K562 (cell line): ENCODE results near the gene NT5C1A. TPM values are rescaled to one million over a fixed set of nuclear protein-coding genes. Genes with fewer than 3 reads are reported as not detected.
A peak's percentile ranks its signal among the peaks of the same experiment; 100 is the strongest.

Experiments
- EP300 ChIP-seq: IDR thresholded peaks from 2 replicates; pipeline ENCODE4 v1.6.1; 2012; ENCODE audit warnings: low read length, improper control_type of control experiment
- MAFF ChIP-seq: IDR thresholded peaks from 2 replicates; pipeline ENCODE4 v1.6.1; 2012; ENCODE audit warnings: low read length, improper control_type of control experiment
- NR1H2 ChIP-seq: sonication (generic); formaldehyde crosslinking; IDR thresholded peaks from 2 replicates; pipeline ENCODE4 v1.4.0; 2020; ENCODE audit warnings: mild to moderate bottlenecking, missing genetic modification reagents
- PHB2 ChIP-seq: fragments of 450-650 bp; IDR thresholded peaks from 2 replicates; pipeline ENCODE4 v1.6.1; 2017; ENCODE audit warnings: low read depth
- SRSF7 ChIP-seq: fragments of 200-400 bp; formaldehyde crosslinking; optimal IDR thresholded peaks from 2 replicates; pipeline ENCODE3; 2017; ENCODE audit warnings: mild to moderate bottlenecking, low read depth, low read length
- ZNF766 ChIP-seq: fragments of 200-800 bp; sonication (Bioruptor generic); conservative IDR thresholded peaks from 2 replicates; pipeline ENCODE4 v1.6.1; 2016; ENCODE audit warnings: missing genetic modification characterization, missing compliant biosample characterization
- polyA plus RNA-seq, 8 experiments: library from polyadenylated mRNA; depleted of rRNA in 4 of 8; stranded (reverse) in 5 of 8; unstranded in 3 of 8; fragments of >200 nt; fragmentation: Nextera tagmentation in 2 of 8; fragmentation: Illumina TruSeq in 1 of 8; extraction: Ambion mirVana in 2 of 8; extraction: Trizol in 1 of 8; gene quantifications; 2 replicates each; pipeline versions ENCODE4 v1.2.1 to v1.2.3, GENCODE V29; 2011 to 2014; ENCODE audit warnings: inconsistent platforms in 1 of 8, missing spikeins in 1 of 8
- total RNA-seq, 7 experiments: library from RNA; depleted of rRNA in 6 of 7; stranded (reverse); fragments of >200 nt in 6 of 7; fragmentation: Illumina TruSeq in 2 of 7; extraction: Trizol in 2 of 7; gene quantifications; 2 replicates each; pipeline versions ENCODE4 v1.2.1 to v1.2.3, GENCODE V29; 2011 to 2021; ENCODE audit warnings: low replicate concordance in 1 of 7
- TF ChIP-seq, protein P1 (sequence below), 2 experiments: IDR thresholded peaks; 2 replicates each; pipeline ENCODE4 v1.6.1; 2011; ENCODE audit warnings: borderline replicate concordance in 1 of 2, control low read depth in 1 of 2, low read depth in 1 of 2, low read length in 1 of 2, mild to moderate bottlenecking in 1 of 2, mixed read lengths in 1 of 2, moderate library complexity in 1 of 2; ENCODE audit not compliant: insufficient read depth in 1 of 2, insufficient read length in 1 of 2, poor library complexity in 1 of 2, severe bottlenecking in 1 of 2; ENCODE audit errors: extremely low read depth in 1 of 2
- TF ChIP-seq, protein P2 (sequence below), 2 experiments: fragments of 250-450 bp in 1 of 2; fragments of 450-650 bp in 1 of 2; sonication (Bioruptor Pico) in 1 of 2; IDR thresholded peaks; 2 replicates each; pipeline versions ENCODE4 v1.6.1 to v1.8.0; 2016 to 2021; ENCODE audit warnings: mild to moderate bottlenecking in 2 of 2, moderate library complexity in 2 of 2, missing compliant biosample characterization in 1 of 2, missing genetic modification characterization in 1 of 2
- TF ChIP-seq, protein P3 (sequence below): fragments of 450-650 bp; IDR thresholded peaks from 2 replicates; pipeline ENCODE4 v1.6.1; 2016; ENCODE audit warnings: low read depth
- TF ChIP-seq, protein P4 (sequence below): fragments of 200-800 bp; sonication (Bioruptor generic); IDR thresholded peaks from 2 replicates; pipeline ENCODE4 v1.6.1; 2016; ENCODE audit warnings: missing genetic modification characterization, missing compliant biosample characterization

NT5C1A gene
- total and polyA plus RNA-seq, 9 of the 15 experiments (the other 6 are each of a cell fraction or from before 2014, with no cell fraction given) = not detected

DNA sequence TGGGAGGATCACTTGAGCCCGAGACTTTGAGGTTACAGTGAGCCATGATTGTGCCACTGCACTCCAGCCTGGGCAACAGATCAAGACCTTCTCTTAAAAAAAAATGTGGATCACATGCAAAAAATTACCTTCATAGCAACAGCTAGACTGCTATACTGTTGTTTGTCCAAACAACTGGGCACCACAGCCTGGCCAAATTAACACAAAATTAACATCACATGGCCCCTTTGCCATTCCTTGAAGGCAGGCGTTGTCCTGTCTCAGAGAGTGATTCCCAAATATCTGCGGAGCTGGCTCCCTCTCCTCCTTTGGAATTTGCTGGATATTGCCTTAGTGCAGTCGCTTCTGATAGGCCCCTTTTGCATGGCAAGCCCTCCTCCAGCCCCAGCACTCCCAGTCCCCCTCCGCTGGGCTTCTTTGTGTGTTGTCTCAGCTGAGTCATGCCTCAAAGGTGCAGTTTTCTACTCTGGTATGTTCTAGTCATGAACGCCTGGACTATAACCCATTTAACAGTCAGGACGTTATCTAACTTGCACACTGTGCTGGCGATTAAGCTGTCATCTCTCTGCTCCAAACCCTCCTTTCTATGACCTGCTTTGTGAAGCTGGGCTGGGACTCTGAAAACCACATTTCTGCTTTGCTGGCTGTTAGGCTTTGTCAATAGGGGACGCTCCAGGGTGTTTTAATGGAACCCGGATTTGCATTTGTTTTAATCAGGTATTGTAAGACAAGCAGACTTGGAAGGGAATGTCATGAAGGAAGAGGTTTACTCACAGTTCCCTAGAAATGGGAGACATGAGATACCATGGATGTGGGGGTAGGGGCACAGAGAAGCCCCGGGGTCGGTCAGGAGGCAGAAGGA lies 39.4 kb upstream of the NT5C1A start (continued):
- TF ChIP-seq, protein P1, sequence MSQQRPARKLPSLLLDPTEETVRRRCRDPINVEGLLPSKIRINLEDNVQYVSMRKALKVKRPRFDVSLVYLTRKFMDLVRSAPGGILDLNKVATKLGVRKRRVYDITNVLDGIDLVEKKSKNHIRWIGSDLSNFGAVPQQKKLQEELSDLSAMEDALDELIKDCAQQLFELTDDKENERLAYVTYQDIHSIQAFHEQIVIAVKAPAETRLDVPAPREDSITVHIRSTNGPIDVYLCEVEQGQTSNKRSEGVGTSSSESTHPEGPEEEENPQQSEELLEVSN (IDR thresholded peaks at IDR 0.05; ENCODE audit: borderline replicate concordance in 1 of 2, extremely low read depth in 1 of 2, insufficient read depth in 1 of 2, insufficient read length in 1 of 2, low read depth in 1 of 2, low read length in 1 of 2, poor library complexity in 1 of 2, severe bottlenecking in 1 of 2) = peak; percentile 32 to 37
- TF ChIP-seq NR1H2 (CRISPR knock-in tag) = peak; percentile 46; the same call in 1 of the 2 replicates
- TF ChIP-seq, protein P2, sequence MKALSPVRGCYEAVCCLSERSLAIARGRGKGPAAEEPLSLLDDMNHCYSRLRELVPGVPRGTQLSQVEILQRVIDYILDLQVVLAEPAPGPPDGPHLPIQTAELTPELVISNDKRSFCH (CRISPR knock-in tag; IDR thresholded peaks at IDR 0.05) = no peak
- TF ChIP-seq, protein P2 (tag; IDR thresholded peaks at IDR 0.05) = peak; percentile 32; the same call in 1 of the 2 replicates
- TF ChIP-seq, protein P3, sequence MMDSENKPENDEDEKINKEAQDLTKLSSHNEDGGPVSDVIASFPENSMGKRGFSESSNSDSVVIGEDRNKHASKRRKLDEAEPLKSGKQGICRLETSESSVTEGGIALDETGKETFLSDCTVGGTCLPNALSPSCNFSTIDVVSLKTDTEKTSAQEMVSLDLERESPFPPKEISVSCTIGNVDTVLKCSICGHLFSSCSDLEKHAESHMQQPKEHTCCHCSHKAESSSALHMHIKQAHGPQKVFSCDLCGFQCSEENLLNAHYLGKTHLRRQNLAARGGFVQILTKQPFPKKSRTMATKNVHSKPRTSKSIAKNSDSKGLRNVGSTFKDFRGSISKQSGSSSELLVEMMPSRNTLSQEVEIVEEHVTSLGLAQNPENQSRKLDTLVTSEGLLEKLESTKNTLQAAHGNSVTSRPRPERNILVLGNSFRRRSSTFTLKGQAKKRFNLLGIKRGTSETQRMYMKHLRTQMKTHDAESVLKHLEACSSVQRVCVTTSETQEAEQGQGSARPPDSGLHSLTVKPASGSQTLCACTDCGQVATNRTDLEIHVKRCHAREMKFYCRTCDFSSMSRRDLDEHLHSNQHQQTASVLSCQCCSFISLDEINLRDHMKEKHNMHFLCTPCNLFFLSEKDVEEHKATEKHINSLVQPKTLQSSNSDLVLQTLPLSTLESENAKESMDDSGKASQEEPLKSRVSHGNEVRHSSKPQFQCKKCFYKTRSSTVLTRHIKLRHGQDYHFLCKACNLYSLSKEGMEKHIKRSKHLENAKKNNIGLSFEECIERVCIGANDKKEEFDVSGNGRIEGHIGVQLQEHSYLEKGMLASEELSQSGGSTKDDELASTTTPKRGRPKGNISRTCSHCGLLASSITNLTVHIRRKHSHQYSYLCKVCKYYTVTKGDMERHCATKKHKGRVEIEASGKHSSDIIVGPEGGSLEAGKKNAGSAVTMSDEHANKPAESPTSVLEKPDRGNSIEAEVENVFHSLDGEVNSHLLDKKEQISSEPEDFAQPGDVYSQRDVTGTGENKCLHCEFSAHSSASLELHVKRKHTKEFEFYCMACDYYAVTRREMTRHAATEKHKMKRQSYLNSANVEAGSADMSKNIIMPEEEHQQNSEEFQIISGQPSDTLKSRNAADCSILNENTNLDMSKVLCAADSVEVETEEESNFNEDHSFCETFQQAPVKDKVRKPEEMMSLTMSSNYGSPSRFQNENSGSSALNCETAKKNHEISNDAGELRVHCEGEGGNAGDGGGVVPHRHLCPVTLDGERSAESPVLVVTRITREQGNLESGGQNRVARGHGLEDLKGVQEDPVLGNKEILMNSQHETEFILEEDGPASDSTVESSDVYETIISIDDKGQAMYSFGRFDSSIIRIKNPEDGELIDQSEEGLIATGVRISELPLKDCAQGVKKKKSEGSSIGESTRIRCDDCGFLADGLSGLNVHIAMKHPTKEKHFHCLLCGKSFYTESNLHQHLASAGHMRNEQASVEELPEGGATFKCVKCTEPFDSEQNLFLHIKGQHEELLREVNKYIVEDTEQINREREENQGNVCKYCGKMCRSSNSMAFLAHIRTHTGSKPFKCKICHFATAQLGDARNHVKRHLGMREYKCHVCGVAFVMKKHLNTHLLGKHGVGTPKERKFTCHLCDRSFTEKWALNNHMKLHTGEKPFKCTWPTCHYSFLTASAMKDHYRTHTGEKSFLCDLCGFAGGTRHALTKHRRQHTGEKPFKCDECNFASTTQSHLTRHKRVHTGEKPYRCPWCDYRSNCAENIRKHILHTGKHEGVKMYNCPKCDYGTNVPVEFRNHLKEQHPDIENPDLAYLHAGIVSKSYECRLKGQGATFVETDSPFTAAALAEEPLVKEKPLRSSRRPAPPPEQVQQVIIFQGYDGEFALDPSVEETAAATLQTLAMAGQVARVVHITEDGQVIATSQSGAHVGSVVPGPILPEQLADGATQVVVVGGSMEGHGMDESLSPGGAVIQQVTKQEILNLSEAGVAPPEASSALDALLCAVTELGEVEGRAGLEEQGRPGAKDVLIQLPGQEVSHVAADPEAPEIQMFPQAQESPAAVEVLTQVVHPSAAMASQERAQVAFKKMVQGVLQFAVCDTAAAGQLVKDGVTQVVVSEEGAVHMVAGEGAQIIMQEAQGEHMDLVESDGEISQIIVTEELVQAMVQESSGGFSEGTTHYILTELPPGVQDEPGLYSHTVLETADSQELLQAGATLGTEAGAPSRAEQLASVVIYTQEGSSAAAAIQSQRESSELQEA = no peak
- TF ChIP-seq PHB2 = peak; percentile 73; the same call in 1 of the 2 replicates
- TF ChIP-seq SRSF7 = no peak
- TF ChIP-seq EP300 = peak; percentile 97
- peak; percentile 88 for TF ChIP-seq MAFF
- TF ChIP-seq ZNF766 (CRISPR knock-in tag) = peak; percentile 76; the same call in 1 of the 2 replicates
- TF ChIP-seq, protein P4, sequence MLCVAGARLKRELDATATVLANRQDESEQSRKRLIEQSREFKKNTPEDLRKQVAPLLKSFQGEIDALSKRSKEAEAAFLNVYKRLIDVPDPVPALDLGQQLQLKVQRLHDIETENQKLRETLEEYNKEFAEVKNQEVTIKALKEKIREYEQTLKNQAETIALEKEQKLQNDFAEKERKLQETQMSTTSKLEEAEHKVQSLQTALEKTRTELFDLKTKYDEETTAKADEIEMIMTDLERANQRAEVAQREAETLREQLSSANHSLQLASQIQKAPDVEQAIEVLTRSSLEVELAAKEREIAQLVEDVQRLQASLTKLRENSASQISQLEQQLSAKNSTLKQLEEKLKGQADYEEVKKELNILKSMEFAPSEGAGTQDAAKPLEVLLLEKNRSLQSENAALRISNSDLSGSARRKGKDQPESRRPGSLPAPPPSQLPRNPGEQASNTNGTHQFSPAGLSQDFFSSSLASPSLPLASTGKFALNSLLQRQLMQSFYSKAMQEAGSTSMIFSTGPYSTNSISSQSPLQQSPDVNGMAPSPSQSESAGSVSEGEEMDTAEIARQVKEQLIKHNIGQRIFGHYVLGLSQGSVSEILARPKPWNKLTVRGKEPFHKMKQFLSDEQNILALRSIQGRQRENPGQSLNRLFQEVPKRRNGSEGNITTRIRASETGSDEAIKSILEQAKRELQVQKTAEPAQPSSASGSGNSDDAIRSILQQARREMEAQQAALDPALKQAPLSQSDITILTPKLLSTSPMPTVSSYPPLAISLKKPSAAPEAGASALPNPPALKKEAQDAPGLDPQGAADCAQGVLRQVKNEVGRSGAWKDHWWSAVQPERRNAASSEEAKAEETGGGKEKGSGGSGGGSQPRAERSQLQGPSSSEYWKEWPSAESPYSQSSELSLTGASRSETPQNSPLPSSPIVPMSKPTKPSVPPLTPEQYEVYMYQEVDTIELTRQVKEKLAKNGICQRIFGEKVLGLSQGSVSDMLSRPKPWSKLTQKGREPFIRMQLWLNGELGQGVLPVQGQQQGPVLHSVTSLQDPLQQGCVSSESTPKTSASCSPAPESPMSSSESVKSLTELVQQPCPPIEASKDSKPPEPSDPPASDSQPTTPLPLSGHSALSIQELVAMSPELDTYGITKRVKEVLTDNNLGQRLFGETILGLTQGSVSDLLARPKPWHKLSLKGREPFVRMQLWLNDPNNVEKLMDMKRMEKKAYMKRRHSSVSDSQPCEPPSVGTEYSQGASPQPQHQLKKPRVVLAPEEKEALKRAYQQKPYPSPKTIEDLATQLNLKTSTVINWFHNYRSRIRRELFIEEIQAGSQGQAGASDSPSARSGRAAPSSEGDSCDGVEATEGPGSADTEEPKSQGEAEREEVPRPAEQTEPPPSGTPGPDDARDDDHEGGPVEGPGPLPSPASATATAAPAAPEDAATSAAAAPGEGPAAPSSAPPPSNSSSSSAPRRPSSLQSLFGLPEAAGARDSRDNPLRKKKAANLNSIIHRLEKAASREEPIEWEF = peak; percentile 54; the same call in 1 of the 2 replicates
